Stimulated activated CD4-positive, alpha-beta T cell treated with anti-CD3 and anti-CD28 coated beads, Interleukin-1b, Interleukin-23, amount 100 ng/mL, for 4 hours (primary cell): ENCODE data around the gene SLAMF1.
A peak's percentile ranks its signal among the peaks of the same experiment; 100 is the strongest.
"Not testable (repeated sequence)": the region's sequence is repeated elsewhere in the genome, so short reads cannot be mapped to it uniquely, and the experiment has no call there.

Experiments
- DNase-seq, 2 donors: peaks; one replicate each; pipeline ENCODE4 v3.0.0-alpha.2; 2020; ENCODE audit warnings: low read depth in 2 of 2

The SLAMF1 gene

DNA sequence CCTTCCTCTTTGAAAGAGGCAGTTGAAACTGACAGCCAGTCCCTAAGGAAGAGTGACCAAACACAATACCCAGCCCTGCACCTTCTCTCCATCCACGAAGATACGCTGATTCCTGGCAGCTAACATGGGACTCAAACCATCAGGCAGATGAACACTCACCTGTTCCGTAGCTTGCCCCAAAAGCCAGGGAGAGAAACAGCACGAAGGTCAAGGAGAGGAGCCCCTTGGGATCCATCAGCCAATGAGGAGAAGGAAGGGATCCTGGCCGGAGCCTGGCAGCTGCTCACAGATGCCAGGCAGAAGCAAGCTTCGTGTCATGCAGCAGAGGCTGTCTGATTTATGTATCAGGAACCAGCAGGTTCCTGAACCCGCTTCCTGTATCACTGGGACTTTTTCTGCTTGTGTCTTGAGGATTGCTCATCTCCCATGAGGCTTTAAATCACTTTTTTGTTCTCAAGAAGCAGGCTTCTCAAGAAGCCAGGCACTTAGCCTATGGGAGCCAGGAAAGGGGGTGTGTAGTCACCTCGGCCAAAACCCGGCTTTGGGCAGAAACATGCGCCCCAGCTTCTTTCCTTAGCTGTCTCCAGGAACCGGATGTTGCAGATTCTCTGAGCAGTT, at the start of gene SLAMF1:
Gene SLAMF1, minus strand, starts transcription at position 334 of the 618 bp plus-strand sequence. Its CDS starts 99 bp downstream, at position 235.
- DNase-seq = no peak

DNA sequence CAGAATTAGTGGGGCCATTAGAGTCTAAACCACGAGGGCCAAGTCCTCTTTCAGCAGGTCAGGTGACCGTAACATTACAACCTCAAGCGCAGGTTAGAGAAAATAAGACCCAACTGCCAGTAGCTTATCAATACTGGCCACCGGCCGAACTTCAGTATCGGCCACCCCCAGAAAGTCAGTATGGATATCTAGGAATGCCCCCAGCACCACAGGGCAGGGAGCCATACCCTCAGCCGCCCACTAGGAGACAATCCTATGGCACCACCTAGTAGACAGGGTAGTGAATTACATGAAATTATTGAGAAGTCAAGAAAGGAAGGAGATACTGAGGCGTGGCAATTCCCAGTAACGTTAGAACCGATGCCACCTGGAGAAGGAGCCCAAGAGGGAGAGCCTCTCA, 45.5 kb upstream of the SLAMF1 start:
- DNase-seq = not testable (repeated sequence)

DNA sequence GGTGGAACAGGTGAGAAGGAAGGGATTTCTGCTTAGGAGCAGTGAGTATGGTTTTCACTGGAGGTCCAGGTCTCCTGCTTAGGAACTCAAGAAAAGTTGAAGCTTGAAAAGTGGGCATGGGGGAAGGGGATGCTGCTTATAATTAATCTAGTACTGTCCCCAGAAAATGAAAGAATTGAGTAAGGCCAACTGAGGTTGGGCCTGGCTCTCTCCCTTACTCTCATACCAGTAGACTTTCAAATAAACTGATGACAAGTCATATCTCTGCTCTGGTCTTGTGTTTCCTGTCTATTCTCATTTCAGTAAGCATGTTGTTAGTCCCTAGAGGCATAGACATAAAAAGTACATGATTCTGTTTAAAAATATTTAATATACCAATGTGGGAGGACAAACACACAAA, 38.4 kb upstream of the SLAMF1 start:
- DNase-seq = no peak

- no peak for DNase-seq
These were observed 36.4 kb upstream of the SLAMF1 start for GRCh38 chr1:160682983-160683865.

DNA sequence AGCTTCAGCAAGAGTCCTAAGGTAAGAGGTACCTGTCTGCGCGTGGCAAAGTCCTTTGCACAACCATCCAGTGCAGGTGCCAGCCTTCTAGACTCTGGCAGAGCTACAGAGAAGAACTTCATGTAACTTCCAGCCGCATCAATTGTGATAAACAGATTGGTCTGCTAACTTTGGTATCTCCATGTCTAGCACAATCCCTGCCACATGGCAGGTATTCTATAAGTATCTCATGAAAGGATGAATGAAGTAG, 35.0 kb upstream of the SLAMF1 start:
- no peak for DNase-seq

DNA sequence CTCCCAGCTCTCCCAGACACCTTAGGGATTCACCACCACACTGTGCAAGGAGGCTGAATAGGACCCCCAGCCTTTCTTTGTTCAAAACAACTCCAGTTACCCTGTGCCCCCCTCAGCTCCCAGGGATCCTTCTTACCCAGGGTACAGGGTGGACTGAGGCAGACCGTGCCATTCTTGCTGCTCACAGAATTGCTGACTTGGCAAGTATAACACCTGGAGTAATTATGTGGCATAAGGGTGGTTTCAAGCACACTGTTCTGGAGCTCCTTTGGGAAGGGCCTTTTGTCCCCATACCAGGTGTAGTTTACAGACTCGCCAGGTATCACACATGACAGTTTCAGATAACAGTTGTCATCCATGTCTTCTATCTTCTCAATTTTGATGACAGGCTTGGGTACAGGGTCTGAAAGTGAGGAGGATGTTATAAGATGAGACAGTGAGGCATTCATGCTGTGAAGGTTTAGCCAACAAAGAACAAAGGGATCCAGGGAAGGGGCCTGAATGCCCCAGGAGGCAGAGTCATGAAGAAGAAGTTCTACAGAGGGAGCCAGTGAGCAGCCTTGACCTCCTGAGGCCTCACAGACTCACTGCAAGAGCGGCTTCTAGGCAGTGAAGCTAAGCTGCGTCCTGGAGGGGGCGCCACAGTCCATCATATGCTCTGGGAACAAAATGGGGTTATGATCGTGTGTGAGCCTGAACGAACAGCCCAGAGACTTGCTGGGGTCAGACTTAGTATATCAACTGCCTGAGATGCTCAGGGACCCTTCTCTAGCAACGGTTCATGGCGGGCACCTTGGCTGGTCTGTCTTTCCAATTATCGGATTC, 34.4 kb upstream of the SLAMF1 start:
- DNase-seq = peak; percentile 81 to 83

DNA sequence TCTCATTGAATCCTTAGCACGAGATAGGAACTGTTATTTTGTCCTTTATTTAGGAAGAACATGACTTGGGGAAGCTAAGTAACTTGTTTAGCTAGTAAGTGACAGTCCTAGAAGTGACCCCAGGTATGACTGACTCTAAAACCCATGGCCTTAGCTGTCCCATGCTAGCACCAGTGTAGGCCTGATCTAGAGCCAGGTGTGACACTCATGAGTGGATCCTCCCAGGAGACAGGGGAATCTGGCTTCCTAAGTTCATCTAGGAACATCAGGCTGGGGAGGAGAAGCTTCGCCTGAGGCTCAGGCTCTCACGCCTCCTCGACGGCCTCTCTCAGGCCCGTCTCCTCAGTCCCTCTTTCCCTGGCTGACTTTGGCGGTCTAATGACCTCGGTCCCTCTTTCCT, 33.6 kb upstream of the SLAMF1 start:
- no peak for DNase-seq

GRCh38 chr1:160679893-160680292, 33.0 kb upstream of the SLAMF1 start:
- DNase-seq = no peak

DNA sequence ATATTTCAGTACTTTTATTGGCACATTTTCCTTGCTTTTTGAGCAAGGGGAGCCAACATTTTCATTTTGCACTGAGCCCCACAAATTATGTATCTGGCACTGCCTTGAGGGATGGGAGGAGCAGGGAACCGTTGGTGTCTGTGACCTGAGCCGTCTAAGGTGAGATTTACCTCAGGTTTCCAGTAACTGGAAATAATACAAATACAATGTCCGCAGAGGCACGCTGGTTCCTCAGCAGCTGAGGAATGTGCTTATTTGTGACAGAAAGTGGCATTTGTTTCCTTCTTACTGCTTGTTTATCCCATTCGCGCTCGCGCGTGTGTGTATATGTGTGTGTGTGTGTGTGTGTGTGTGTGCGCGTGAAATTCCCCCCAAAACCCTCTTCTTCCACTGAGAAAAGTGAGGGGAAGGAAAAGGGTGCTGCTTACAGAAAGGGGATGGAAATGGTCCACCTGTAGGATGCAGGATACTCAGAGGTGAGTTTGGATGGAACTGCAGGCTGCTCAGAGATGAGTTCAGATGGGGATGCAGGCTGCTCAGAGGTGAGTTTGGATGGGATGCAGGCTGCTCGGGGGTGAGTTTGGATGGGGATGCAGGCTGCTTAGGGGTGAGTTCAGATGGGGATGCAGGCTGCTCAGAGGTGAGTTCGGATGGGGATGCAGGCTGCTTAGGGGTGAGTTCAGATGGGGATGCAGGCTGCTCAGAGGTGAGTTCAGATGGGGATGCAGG, 30.2 kb upstream of the SLAMF1 start:
- DNase-seq = no peak

- DNase-seq = peak; percentile 60 to 64
These were observed 29.0 kb upstream of the SLAMF1 start for GRCh38 chr1:160675641-160676410.

DNA sequence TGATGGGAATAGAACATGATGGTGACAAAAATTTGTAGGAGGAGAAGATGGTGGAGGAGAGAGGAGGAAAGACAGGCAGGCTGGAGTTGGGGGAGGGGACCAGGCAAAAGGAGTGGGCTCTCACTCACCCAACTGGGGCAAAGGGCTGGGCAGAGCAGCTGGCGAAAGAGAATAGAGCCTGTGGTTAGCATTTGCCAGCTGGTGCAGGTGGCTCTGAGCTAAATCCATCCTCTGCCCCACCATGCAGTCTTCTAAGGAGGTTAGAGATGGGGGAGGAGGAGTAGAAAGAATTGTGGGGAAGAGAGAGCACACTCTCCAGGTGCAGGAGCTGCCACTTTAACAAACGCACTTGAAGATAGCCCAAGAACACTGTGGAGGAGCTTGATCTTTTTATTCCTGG, 27.6 kb upstream of the SLAMF1 start:
- DNase-seq = no peak

- no peak for DNase-seq
These were observed 26.2 kb upstream of the SLAMF1 start for GRCh38 chr1:160672789-160673695.

- no peak for DNase-seq
These were observed 25.0 kb upstream of the SLAMF1 start for GRCh38 chr1:160671603-160672517.

DNA sequence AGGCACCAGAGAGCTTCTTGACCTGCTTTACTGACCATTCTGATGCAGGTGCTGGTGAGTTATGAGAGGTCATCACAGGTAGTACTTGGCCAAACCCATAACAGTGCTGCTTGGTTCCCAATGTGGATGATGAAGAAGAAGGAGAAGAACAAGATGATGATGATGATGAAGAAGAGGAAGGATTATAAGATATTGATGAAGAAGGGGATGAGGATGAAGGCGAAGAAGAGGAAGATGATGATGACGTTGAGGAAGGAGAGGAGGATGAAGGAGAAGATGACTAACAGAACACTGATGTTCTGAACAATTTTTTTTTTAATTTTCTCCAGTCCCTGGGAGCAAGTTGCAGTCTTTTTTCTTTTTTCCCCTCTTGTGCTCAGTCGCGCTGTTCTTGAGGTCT, 23.9 kb upstream of the SLAMF1 start:
- DNase-seq = no peak

- no peak for DNase-seq
These were observed 23.0 kb upstream of the SLAMF1 start for GRCh38 chr1:160669802-160670201.

DNA sequence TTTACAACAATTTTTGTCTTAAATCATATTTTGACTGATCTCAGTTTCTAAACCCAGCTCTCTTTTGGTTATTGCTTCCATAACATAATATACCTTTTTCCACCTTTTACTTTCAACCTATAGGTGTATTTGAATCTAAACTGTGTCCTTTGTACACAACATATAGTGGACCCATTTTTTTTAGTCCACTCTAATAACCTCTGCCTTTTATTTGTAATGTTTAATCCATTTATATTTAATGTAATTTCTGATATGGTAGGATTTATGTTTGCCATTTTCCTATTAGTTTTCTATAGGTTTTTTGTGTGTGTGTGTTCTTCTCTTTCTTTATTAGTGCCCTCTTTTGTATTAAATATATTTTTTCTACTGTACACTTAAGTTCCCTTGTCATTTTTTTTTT, 22.4 kb upstream of the SLAMF1 start:
- DNase-seq = no peak

DNA sequence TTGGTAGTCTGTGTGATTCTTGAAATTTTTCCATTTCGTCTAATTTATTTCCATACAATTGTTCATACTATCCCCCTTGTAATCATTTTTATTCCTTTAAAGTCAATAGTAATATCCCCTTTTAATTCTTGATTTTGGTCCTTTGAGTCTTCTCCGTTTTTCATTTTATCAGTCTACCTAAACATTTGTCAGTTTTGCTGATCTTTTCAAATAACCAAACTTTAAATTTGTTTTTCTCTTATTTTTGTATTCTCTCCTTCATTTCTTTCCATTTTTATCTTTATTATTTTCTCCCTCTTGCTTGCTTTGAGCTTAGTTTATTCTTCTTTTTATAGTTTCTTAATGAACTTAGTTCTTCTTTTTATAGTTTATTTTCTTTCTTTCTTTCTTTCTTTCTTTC, 21.1 kb upstream of the SLAMF1 start:
- DNase-seq = no peak

- no peak for DNase-seq
These were observed 19.2 kb upstream of the SLAMF1 start for GRCh38 chr1:160666079-160666442.
